Body of pancreas (tissue), 4 donors: ENCODE measurements around the gene ADSS1. TPM values are rescaled to one million over a fixed set of nuclear protein-coding genes. Genes with fewer than 3 reads are reported as not detected.

Source experiments
- ATAC-seq: fragments of 150-250 bp; one replicate; pipeline ENCODE4 v1.9.1; 2016
- DNase-seq, 4 donors: peaks; one replicate each; pipeline ENCODE4 v3.0.0-alpha.2; 2019
- H3K27ac ChIP-seq, 4 donors: fragments of 200-600 bp; sonication (generic); 1 replicate in 3 of 4; 2 replicates in 1 of 4; pipeline versions ENCODE4 v1.5.1 to v1.6.1; 2016 to 2019; ENCODE audit warnings: mild to moderate bottlenecking in 1 of 4, mixed read lengths in 1 of 4, moderate library complexity in 1 of 4
- H3K27me3 ChIP-seq, 2 donors: fragments of 200-600 bp; sonication (generic); one replicate each; pipeline ENCODE4 v1.6.0; 2016; ENCODE audit warnings: mild to moderate bottlenecking in 1 of 2
- H3K36me3 ChIP-seq, 2 donors: fragments of 200-600 bp; sonication (generic); replicated peaks in 1 of 2; 2 replicates each; pipeline ENCODE4 v1.5.1; 2016; ENCODE audit warnings: low read depth in 2 of 2; ENCODE audit not compliant: insufficient read depth in 1 of 2
- H3K4me1 ChIP-seq: fragments of 200-600 bp; sonication (generic); one replicate; pipeline ENCODE4 v1.6.0; 2016
- H3K4me3 ChIP-seq, 2 donors: fragments of 200-600 bp; sonication (generic); 1 replicate in 1 of 2; 2 replicates in 1 of 2; pipeline ENCODE4 v1.5.1; 2016 to 2019
- H3K9me3 ChIP-seq, 3 donors: fragments of 200-600 bp; sonication (generic); 1 replicate in 2 of 3; 2 replicates in 1 of 3; pipeline ENCODE4 v1.5.1; 2016
- POLR2A ChIP-seq, 3 donors: fragments of 450-650 bp; IDR thresholded peaks; one replicate each; pipeline ENCODE4 v1.6.1; 2016; ENCODE audit warnings: antibody characterized with exemption in 3 of 3, mild to moderate bottlenecking in 2 of 3
- WGBS, 2 donors: methylation state at CpG; one replicate each; pipeline ENCODE4 v1.1.5; 2017; 5-methylcytosine and 5-hydroxymethylcytosine counted together
- intact Hi-C: fragments of 100-400 bp; cut with DNase I; formaldehyde crosslinking; loops from one replicate; pipeline ENCODE4 v1.15.1; 2023
- total RNA-seq, 2 donors: library from RNA; depleted of rRNA; stranded (reverse); fragments of >200 nt; gene quantifications; one replicate each; pipeline ENCODE4 v1.1.0, GENCODE V29; 2016
- TF ChIP-seq, protein P1 (sequence below), 7 experiments: fragments of 450-650 bp in 4 of 7; fragments of 200-600 bp in 3 of 7; sonication (generic) in 3 of 7; IDR thresholded peaks; one replicate each; pipeline ENCODE4 v1.5.1; 2016 to 2019; ENCODE audit warnings: antibody characterized with exemption in 7 of 7

The ADSS1 gene
- total RNA-seq, 2 donors from 2014 or later: 4.0 to 4.7 TPM

DNA sequence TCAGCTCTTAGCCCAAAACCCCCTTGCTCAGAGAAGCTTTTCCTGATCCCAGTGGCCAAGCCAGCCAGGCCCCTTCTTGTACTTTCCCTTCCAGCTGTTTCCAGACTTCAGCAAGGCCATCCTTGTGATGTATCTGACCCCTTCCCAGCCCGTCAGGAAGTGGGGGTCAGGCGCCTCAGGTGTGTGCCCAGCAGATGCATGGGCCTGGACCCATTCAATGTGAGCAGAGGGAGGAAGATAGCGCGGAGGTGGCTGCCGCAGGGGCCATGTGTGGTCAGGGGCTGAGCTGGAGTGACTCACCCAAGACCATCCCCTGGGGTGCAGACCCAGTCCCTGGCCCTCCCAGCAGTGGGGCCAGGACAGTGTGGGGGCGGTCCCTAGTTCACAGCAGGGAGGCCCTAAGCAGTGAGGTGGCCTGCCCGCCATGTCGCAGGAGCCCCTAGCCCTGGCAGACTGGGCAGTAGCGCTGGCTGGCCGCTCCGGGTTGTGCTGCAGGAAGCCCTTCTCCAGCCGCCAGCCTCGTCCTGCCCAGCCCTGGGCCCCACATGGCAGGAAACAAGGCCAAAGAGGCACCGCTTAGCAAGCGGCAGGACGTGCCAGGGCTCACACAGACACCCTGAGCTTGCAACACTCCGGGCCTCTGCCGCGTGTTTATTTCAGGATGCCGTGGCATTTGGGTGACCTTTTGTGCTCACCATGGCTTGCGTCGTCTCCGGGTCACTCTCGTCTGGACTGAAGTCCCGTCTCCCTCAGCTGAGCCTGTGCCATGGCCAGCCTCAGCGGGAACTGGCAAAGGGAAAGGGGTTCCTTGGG is 12.0 kb downstream of the ADSS1 start:
- WGBS, 2 donors: 65 to 93% methylated on average over 13 to 23 of the region's 26 CpGs
- Histone ChIP-seq H3K27me3 (no peaks in the 10 kb centered on the region), H3K36me3 (no peaks in the 10 kb centered on the region), H3K4me1 (peaks cover 6% of the 10 kb centered on the region), H3K27ac (peak overlapping the region in 2 of 4 donors; percentile 51), H3K9me3 (no peaks in the 10 kb centered on the region), H3K4me3 (no peak overlapping the region)
- peak; percentile 52 for ATAC-seq
- intact Hi-C loops: no loop called here
- TF ChIP-seq POLR2A (IDR thresholded peaks at IDR 0.05): peak in 1 of 3 donors; percentile 6
- TF ChIP-seq, protein P1, sequence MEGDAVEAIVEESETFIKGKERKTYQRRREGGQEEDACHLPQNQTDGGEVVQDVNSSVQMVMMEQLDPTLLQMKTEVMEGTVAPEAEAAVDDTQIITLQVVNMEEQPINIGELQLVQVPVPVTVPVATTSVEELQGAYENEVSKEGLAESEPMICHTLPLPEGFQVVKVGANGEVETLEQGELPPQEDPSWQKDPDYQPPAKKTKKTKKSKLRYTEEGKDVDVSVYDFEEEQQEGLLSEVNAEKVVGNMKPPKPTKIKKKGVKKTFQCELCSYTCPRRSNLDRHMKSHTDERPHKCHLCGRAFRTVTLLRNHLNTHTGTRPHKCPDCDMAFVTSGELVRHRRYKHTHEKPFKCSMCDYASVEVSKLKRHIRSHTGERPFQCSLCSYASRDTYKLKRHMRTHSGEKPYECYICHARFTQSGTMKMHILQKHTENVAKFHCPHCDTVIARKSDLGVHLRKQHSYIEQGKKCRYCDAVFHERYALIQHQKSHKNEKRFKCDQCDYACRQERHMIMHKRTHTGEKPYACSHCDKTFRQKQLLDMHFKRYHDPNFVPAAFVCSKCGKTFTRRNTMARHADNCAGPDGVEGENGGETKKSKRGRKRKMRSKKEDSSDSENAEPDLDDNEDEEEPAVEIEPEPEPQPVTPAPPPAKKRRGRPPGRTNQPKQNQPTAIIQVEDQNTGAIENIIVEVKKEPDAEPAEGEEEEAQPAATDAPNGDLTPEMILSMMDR (IDR thresholded peaks at IDR 0.05): no peak
- peak; percentile 37 to 66 (median 54) for DNase-seq

DNA sequence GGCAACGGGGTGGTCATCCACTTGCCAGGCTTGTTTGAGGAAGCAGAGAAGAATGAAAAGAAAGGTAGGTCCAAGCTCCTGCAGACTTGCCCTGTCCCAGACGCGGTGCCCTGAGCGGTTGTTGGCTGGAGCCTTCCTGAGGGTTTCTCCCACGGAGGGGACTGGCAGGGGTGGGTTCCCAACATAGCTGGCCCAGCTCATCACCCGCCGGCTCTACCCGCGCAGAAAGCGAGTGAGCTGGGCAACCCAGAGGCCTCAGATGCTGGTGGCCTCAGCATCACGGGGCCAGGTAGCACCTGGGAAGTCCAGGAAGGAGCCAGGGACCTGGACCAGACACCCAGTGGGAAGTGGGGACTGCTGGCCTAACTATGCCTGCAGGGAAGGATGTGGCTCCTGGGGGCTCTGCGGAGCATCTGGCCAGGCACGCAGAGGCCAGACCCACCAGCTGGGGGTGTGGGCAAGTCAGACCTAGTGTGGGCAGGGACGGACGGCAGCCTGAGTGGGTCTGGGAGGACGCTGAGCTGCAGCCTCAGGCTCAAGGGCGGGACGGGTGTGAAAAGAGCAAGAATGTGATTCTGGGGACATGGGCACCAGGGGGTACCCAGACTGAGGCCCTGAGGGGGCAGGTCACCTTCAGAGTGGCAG is 14.5 kb downstream of the ADSS1 start:
- intact Hi-C loops: no loop called here
- no peak overlapping the region for H3K27ac ChIP-seq
- no peaks in the 10 kb centered on the region for H3K9me3 ChIP-seq
- H3K36me3 ChIP-seq: no peaks in the 10 kb centered on the region
- TF ChIP-seq POLR2A (IDR thresholded peaks at IDR 0.05): no peak
- TF ChIP-seq, protein P1 (IDR thresholded peaks at IDR 0.05): no peak
- ATAC-seq: no peak
- WGBS, 2 donors: 92 to 95% methylated on average over 12 to 18 of the region's 18 CpGs
- no peaks in the 10 kb centered on the region for H3K27me3 ChIP-seq
- no peak for DNase-seq
- H3K4me3 ChIP-seq: no peak overlapping the region
- peaks cover 6% of the 10 kb centered on the region for H3K4me1 ChIP-seq

DNA sequence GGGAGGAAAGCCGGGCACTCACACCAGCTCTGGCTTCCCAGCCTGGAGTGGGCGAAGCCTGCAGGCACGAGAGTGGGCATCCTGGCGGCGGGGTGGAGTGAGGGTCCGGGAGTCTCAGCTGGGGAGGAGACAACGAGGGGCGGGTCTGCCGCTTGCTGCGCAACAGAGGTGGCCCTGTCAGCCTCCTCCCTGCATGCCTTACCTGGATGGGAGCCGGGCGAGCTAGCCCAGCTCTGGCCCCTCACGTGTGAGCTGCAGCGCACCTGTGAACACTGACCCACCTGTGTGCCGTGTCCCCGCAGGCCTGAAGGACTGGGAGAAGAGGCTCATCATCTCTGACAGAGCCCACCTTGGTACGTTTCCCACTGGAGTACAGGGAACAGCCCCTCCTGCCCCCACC is 15.0 kb downstream of the ADSS1 start:
- TF ChIP-seq, protein P1 (IDR thresholded peaks at IDR 0.05): no peak
- no peak for TF ChIP-seq POLR2A (IDR thresholded peaks at IDR 0.05)
- no peak for ATAC-seq

DNA sequence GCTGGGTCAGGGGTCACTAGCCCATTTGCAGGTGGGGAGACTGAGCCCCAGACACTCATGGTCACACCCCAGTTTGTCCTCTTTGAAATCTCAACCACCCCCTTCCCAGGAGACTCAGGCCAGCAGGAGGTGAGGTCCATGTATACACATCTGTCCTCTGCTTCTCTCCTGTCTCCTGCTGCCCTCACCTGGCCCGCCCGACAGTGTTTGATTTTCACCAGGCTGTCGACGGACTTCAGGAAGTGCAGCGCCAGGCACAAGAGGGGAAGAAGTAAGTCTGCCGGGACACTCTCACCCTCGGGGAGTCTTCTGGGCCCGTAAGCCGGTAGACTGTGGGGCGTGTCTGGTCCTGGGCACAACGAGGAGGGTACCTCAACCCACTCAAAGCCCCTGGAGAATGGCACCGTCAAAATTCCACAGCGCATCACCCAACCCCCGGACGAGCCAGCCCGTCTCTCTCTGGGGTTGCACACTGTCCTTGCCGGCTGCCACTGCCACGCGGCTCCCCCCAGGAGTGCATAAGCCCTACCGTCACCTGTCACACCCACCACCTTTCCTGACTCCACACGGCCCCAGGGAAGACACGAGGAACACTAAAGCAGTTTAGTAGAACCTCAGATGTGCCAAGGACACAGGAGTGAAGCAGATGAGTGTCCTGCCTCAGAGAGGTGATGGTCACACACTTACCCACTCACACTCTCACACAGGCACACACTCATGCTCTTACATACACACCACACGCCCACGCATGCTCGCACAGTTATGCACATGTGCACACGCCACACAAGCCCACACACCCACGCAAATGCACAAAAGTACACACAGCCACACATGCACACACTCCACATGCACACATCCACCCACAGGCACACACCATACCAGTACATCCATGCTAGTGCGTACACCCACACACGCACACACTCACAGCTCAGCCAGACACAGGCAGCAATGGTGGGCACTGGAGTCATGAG is 15.8 kb downstream of the ADSS1 start:
- Histone ChIP-seq H3K27ac (no peak overlapping the region), H3K36me3 (no peaks in the 10 kb centered on the region), H3K4me3 (no peak overlapping the region), H3K27me3 (no peaks in the 10 kb centered on the region), H3K4me1 (peaks cover 6% of the 10 kb centered on the region), H3K9me3 (no peaks in the 10 kb centered on the region)
- no peak for TF ChIP-seq POLR2A (IDR thresholded peaks at IDR 0.05)
- TF ChIP-seq, protein P1 (IDR thresholded peaks at IDR 0.05): no peak
- no peak for DNase-seq
- 88 to 91% methylated on average over 22 to 29 of the region's 29 CpGs for WGBS, 2 donors
- intact Hi-C loops: no loop called here
- no peak for ATAC-seq

More for the DNA sequence above, 15.0 kb downstream of the ADSS1 start:
- Histone ChIP-seq H3K4me3 (no peak overlapping the region), H3K27ac (no peak overlapping the region), H3K4me1 (peaks cover 6% of the 10 kb centered on the region), H3K36me3 (no peaks in the 10 kb centered on the region), H3K9me3 (no peaks in the 10 kb centered on the region), H3K27me3 (no peaks in the 10 kb centered on the region)
- no peak for DNase-seq
- intact Hi-C loops: no loop called here
- 92 to 96% methylated on average over 8 to 16 of the region's 17 CpGs for WGBS, 2 donors
